ENCODE results near the gene DSC1. TPM values are rescaled to one million over a fixed set of nuclear protein-coding genes. Genes with fewer than 3 reads are reported as not detected.

Gene DSC1
- total RNA-seq, 1 donor from 2014 or later = not detected

- Mint-ChIP-seq H3K27me3 (ENCODE audit: unreplicated experiment) (peaks cover 18% of the 10 kb centered on the region), H3K4me3 (ENCODE audit: unreplicated experiment) (no peak overlapping the region), H3K27ac (ENCODE audit: unreplicated experiment) (no peak overlapping the region), H3K9me3 (ENCODE audit: unreplicated experiment) (no peaks in the 10 kb centered on the region), H3K36me3 (ENCODE audit: unreplicated experiment) (no peaks in the 10 kb centered on the region), H3K4me1 (ENCODE audit: unreplicated experiment) (no peaks in the 10 kb centered on the region)
- no peak for DNase-seq (ENCODE audit: extremely low spot score, unreplicated experiment)
- TF ChIP-seq CTCF (IDR thresholded peaks at IDR 0.05) = no peak
These were observed 15.8 kb downstream of the DSC1 start for GRCh38 chr18:31146809-31147208.

GRCh38 chr18:31143025-31143424 lies 19.6 kb downstream of the DSC1 start:
- Mint-ChIP-seq H3K4me1 (ENCODE audit: unreplicated experiment) (no peaks in the 10 kb centered on the region), H3K27me3 (ENCODE audit: unreplicated experiment) (peaks cover 30% of the 10 kb centered on the region), H3K36me3 (ENCODE audit: unreplicated experiment) (no peaks in the 10 kb centered on the region), H3K27ac (ENCODE audit: unreplicated experiment) (no peak overlapping the region), H3K9me3 (ENCODE audit: unreplicated experiment) (no peaks in the 10 kb centered on the region), H3K4me3 (ENCODE audit: unreplicated experiment) (no peak overlapping the region)
- TF ChIP-seq CTCF (IDR thresholded peaks at IDR 0.05) = no peak
- no peak for DNase-seq (ENCODE audit: extremely low spot score, unreplicated experiment)

- Mint-ChIP-seq H3K4me3 (ENCODE audit: unreplicated experiment) (no peak overlapping the region), H3K9me3 (ENCODE audit: unreplicated experiment) (no peaks in the 10 kb centered on the region), H3K4me1 (ENCODE audit: unreplicated experiment) (no peaks in the 10 kb centered on the region)
These were observed 23.9 kb downstream of the DSC1 start for GRCh38 chr18:31138709-31139108.

GRCh38 chr18:31134988-31135529 lies 27.6 kb downstream of the DSC1 start:
- H3K27ac Mint-ChIP-seq (ENCODE audit: unreplicated experiment) = no peak overlapping the region
- no peak for DNase-seq (ENCODE audit: extremely low spot score, unreplicated experiment)
- H3K36me3 Mint-ChIP-seq (ENCODE audit: unreplicated experiment) = no peaks in the 10 kb centered on the region
- H3K27me3 Mint-ChIP-seq (ENCODE audit: unreplicated experiment) = peaks cover 63% of the 10 kb centered on the region
- H3K4me3 Mint-ChIP-seq (ENCODE audit: unreplicated experiment) = no peak overlapping the region
- no peaks in the 10 kb centered on the region for H3K4me1 Mint-ChIP-seq (ENCODE audit: unreplicated experiment)
- no peak for TF ChIP-seq CTCF (IDR thresholded peaks at IDR 0.05)
- H3K9me3 Mint-ChIP-seq (ENCODE audit: unreplicated experiment) = no peaks in the 10 kb centered on the region

More at GRCh38 chr18:31138709-31139108, 23.9 kb downstream of the DSC1 start:
- peaks cover 55% of the 10 kb centered on the region for H3K27me3 Mint-ChIP-seq (ENCODE audit: unreplicated experiment)
- no peak for DNase-seq (ENCODE audit: extremely low spot score, unreplicated experiment)
- no peak for TF ChIP-seq CTCF (IDR thresholded peaks at IDR 0.05)
- no peak overlapping the region for H3K27ac Mint-ChIP-seq (ENCODE audit: unreplicated experiment)
- no peaks in the 10 kb centered on the region for H3K36me3 Mint-ChIP-seq (ENCODE audit: unreplicated experiment)

- Mint-ChIP-seq H3K4me3 (ENCODE audit: unreplicated experiment) (no peak overlapping the region), H3K4me1 (ENCODE audit: unreplicated experiment) (no peaks in the 10 kb centered on the region), H3K36me3 (ENCODE audit: unreplicated experiment) (no peaks in the 10 kb centered on the region)
These were observed 33.1 kb downstream of the DSC1 start for GRCh38 chr18:31129398-31130115.

More at GRCh38 chr18:31129398-31130115, 33.1 kb downstream of the DSC1 start:
- no peak for DNase-seq (ENCODE audit: extremely low spot score, unreplicated experiment)
- no peak overlapping the region for H3K27ac Mint-ChIP-seq (ENCODE audit: unreplicated experiment)
- H3K9me3 Mint-ChIP-seq (ENCODE audit: unreplicated experiment) = no peaks in the 10 kb centered on the region
- no peak for TF ChIP-seq CTCF (IDR thresholded peaks at IDR 0.05)
- peaks cover 49% of the 10 kb centered on the region for H3K27me3 Mint-ChIP-seq (ENCODE audit: unreplicated experiment)

All from osteocyte (in vitro differentiated cells).